Karpas-422 (cell line): ENCODE measurements around the gene NR1D2. TPM values are rescaled to one million over a fixed set of nuclear protein-coding genes. Genes with fewer than 3 reads are reported as not detected.
A peak's percentile ranks its signal among the peaks of the same experiment; 100 is the strongest.
"Not testable (repeated sequence)": the region's sequence is repeated elsewhere in the genome, so short reads cannot be mapped to it uniquely, and the experiment has no call there.

Experiments
- DNase-seq: peaks from one replicate; pipeline ENCODE4 v3.0.0-alpha.2; 2015
- H2AFZ ChIP-seq: fragments of 200-600 bp; sonication (generic); 2 replicates; pipeline ENCODE4 v1.6.1; 2014; ENCODE audit warnings: antibody characterized with exemption, low read length, mixed read lengths
- H3K27ac ChIP-seq: fragments of 200-600 bp; sonication (generic); 2 replicates; pipeline ENCODE4 v1.5.1; 2014; ENCODE audit warnings: mild to moderate bottlenecking, low read length, moderate library complexity
- H3K27me3 ChIP-seq: fragments of 200-600 bp; sonication (generic); 2 replicates; pipeline ENCODE4 v1.6.1; 2014; ENCODE audit warnings: low read length, mixed read lengths
- H3K36me3 ChIP-seq: fragments of 200-600 bp; sonication (generic); 2 replicates; pipeline ENCODE4 v1.6.1; 2014; ENCODE audit warnings: low read length, mixed read lengths; ENCODE audit not compliant: insufficient read depth
- H3K4me1 ChIP-seq: fragments of 200-600 bp; sonication (generic); 2 replicates; pipeline ENCODE4 v1.6.1; 2014; ENCODE audit warnings: mild to moderate bottlenecking, low read length, mixed read lengths
- H3K4me2 ChIP-seq: fragments of 200-600 bp; sonication (generic); 2 replicates; pipeline ENCODE4 v1.6.1; 2014; ENCODE audit warnings: low read length, low read depth, mild to moderate bottlenecking; ENCODE audit not compliant: poor library complexity, severe bottlenecking
- H3K4me3 ChIP-seq: fragments of 200-600 bp; sonication (generic); 2 replicates; pipeline ENCODE4 v1.5.1; 2014; ENCODE audit warnings: mild to moderate bottlenecking, antibody characterized with exemption, low read length, mixed read lengths
- H3K79me2 ChIP-seq: fragments of 200-600 bp; sonication (generic); 2 replicates; pipeline ENCODE4 v1.6.1; 2014; ENCODE audit warnings: mild to moderate bottlenecking, low read length, mixed read lengths
- H3K9ac ChIP-seq: fragments of 200-600 bp; sonication (generic); 2 replicates; pipeline ENCODE4 v1.6.0; 2014; ENCODE audit warnings: low read length
- H3K9me2 ChIP-seq: fragments of 200-600 bp; sonication (generic), shearing (Covaris generic); replicated peaks from 2 replicates; pipeline ENCODE4 v1.6.0; 2014; ENCODE audit warnings: mild to moderate bottlenecking, low read length, moderate library complexity; ENCODE audit not compliant: insufficient read depth
- H3K9me3 ChIP-seq: fragments of 300-700, 200-600 bp; sonication (generic); 2 replicates; pipeline ENCODE4 v1.6.1; 2014; ENCODE audit warnings: low read length, mixed read lengths
- H4K20me1 ChIP-seq: fragments of 200-600 bp; sonication (generic); 2 replicates; pipeline ENCODE4 v1.6.1; 2014; ENCODE audit warnings: mild to moderate bottlenecking, antibody characterized with exemption, low read length, low read depth; ENCODE audit not compliant: insufficient read depth
- total RNA-seq: library from RNA; depleted of rRNA; stranded (reverse); fragments of >200 nt; shearing (Covaris generic); gene quantifications from 2 replicates; pipeline ENCODE4 v1.2.3, GENCODE V29; 2014; ENCODE audit warnings: low replicate concordance

Gene NR1D2
- total RNA-seq, 1 experiment from 2014 or later, result 12.8 TPM

DNA sequence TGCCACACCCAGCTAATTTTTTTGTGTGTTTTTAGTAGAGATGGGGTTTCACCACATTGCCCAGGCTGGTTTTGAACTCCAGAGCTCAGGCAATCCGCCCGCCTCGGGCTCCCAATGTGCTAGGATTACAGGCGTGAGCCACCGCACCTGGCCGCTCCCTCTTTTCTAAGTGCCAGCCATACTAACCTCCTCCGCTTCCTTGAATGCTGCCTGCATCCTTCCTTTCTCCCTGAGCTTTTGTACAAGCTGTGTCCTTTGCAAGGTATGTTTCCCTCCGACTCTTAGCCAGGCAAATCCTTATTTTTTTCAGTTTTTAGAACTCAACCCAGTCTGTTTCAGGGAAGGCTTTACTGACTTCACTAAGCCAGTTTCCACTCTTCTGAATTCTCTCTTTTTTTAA is 60.6 kb downstream of the NR1D2 start:
- no peak overlapping the region for H3K4me3 ChIP-seq
- DNase-seq, result no peak
- no peaks in the 10 kb centered on the region for H3K9me3 ChIP-seq
- no peaks in the 10 kb centered on the region for H3K27me3 ChIP-seq
- no peak overlapping the region for H2AFZ ChIP-seq
- H3K79me2 ChIP-seq, result no peaks in the 10 kb centered on the region
- H3K36me3 ChIP-seq, result no peaks in the 10 kb centered on the region
- no peaks in the 10 kb centered on the region for H3K9me2 ChIP-seq
- H3K27ac ChIP-seq, result no peak overlapping the region
- no peak overlapping the region for H3K4me2 ChIP-seq
- no peak overlapping the region for H3K9ac ChIP-seq
- H3K4me1 ChIP-seq, result no peaks in the 10 kb centered on the region
- H4K20me1 ChIP-seq, result no peaks in the 10 kb centered on the region

DNA sequence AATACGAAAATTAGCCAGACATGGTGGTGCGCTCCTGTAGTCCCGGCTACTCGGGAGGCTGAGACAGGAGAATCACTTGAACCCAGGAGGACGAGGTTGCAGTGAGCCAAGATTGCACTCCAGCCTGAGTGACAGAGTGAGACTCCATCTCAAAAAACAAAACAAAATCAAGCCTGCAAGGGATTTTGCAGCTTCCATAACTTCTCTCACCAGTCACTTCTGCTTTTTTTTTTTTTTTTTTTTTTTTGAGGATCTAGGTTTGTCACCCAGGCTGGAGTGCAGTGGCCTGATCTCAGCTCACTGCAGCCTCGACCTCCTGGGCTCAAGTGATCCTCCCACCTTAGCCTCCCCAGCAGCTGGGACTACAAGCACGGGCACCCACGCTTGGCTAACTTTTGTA is 65.7 kb downstream of the NR1D2 start:
- not testable (repeated sequence) for H3K27ac ChIP-seq, H3K9me3 ChIP-seq, H3K9ac ChIP-seq, H3K79me2 ChIP-seq, H3K4me2 ChIP-seq, H4K20me1 ChIP-seq, H3K36me3 ChIP-seq, H3K27me3 ChIP-seq, H2AFZ ChIP-seq, DNase-seq, H3K4me3 ChIP-seq, H3K9me2 ChIP-seq, H3K4me1 ChIP-seq

DNA sequence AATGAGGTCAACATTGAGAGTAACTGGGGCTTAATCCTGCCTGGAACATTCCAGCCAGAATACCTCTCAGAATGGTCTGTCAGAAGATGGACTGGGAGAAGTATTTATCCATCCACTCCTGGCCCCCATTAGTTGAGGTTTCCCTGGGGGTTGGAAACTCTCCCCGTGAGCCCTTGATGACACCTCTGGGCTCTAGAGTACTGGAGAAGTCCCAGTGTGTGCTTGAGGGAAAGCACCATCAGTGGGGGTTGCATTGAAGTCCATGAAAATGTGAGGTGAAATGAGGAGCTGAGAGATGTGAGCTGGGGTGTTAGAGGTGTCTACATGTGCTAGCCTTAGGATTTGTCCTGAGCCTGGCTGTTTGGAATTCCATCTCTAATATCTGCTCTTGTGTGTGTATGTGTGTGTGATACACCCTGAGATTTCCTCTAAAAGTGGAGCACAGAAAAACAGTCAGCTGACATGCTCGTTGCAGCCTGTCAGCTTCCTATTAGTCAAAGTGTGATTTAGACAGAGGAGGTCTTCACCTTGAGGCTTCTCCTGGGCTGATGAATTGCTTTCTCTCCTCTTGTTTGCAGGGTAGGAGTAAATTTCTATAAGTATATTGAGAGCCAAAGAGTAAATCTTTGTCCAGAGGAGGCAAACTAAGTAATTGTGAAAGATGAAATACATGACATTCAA is 67.6 kb downstream of the NR1D2 start:
- H3K27me3 ChIP-seq, result no peaks in the 10 kb centered on the region
- H2AFZ ChIP-seq, result no peak overlapping the region
- no peaks in the 10 kb centered on the region for H3K9me3 ChIP-seq
- no peak for DNase-seq
- no peak overlapping the region for H3K27ac ChIP-seq
- H3K79me2 ChIP-seq, result no peaks in the 10 kb centered on the region
- no peaks in the 10 kb centered on the region for H3K4me1 ChIP-seq
- no peaks in the 10 kb centered on the region for H4K20me1 ChIP-seq
- no peaks in the 10 kb centered on the region for H3K9me2 ChIP-seq
- no peak overlapping the region for H3K4me2 ChIP-seq
- H3K4me3 ChIP-seq, result no peak overlapping the region
- no peak overlapping the region for H3K9ac ChIP-seq
- H3K36me3 ChIP-seq, result no peaks in the 10 kb centered on the region

DNA sequence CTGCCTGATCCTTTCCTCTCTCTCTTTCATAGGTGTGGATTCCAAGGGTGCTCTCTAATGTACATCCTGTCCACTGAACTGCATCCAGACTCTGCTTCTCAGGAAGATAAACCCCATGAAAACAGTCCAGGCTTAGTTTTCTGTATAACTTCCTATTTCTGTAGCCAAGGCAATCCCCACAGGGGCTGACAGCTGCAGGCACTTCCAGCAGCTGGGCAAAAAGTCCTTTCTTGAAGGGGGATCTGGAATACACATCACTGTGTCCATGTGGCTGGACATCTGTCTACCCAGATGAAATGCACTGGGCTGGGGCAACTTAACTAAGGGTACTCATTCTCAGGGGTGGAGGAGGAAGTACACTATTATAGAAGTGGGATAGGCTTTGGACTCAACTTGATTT is 72.2 kb downstream of the NR1D2 start:
- Histone ChIP-seq H3K9me3 (no peaks in the 10 kb centered on the region), H3K4me2 (no peak overlapping the region), H3K4me3 (no peak overlapping the region), H4K20me1 (no peaks in the 10 kb centered on the region), H3K36me3 (no peaks in the 10 kb centered on the region), H3K27ac (no peak overlapping the region), H3K9ac (no peak overlapping the region), H3K4me1 (no peaks in the 10 kb centered on the region), H3K9me2 (no peaks in the 10 kb centered on the region), H2AFZ (no peak overlapping the region), H3K79me2 (no peaks in the 10 kb centered on the region), H3K27me3 (no peaks in the 10 kb centered on the region)
- no peak for DNase-seq

DNA sequence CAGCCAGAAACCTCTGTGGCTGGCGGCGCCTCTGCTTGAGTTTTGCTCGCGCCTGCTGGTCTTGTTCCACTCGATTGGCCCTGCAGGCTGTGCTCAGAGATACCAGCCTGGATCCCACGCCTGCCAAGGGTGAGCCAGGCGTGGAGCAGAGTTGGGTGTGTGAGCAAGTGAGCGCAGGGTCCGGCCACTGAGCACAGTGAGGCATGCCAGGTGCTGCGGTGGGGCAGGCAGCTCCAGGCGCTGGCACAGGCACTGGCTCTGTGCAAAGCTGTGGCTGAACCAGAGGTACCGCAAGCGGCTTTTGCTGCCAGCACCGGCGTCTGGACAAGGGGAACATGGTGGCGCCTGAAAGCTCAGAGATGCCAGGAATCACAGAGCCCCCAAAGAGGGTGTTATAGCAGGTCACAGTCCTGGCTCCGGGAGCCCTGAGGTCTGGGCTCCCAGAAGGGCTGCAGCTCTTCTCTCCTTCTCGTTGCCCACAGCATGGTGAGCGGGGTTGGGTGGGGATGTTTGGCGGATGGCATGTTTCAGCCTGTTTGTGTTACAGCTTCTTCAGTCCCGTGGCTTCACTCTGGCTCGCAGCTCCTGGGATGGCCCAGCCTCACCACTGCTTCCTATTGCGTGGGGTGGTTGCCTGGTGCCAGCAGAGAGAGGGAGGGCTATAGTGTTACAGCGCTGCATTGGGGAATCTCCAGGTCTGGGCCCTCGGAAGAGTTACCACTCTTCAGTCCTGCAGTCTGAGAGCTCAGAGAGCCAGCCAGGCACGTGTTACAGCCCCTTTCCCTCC is 73.9 kb downstream of the NR1D2 start:
- no peak for DNase-seq
- Histone ChIP-seq H3K9ac (no peak overlapping the region), H3K9me2 (no peaks in the 10 kb centered on the region), H3K79me2 (no peaks in the 10 kb centered on the region), H3K9me3 (no peaks in the 10 kb centered on the region), H3K27me3 (no peaks in the 10 kb centered on the region), H3K27ac (no peak overlapping the region), H4K20me1 (no peaks in the 10 kb centered on the region), H3K4me1 (no peaks in the 10 kb centered on the region), H3K36me3 (no peaks in the 10 kb centered on the region), H2AFZ (no peak overlapping the region), H3K4me3 (no peak overlapping the region), H3K4me2 (no peak overlapping the region)

DNA sequence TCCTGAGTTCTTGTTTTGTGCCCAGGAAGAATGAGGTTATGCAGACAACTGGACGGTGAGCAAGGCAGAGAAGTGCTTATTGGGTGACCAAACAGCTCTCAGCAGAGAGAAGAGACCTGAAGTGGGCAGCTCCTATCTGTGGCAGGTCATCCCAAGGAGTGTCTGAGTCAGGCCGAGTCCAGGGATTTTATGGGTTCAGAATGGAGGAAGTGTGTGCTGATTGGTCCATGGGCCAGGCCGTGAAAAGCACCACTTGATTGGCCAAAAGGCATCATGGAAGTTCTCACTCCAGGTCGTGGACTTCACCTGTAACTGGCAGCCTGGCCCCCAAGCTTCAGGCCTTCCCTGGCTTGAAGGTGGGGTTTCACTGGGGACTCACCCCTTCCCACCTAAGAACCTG is 74.5 kb downstream of the NR1D2 start:
- H3K79me2 ChIP-seq, result no peaks in the 10 kb centered on the region
- H3K4me1 ChIP-seq, result no peaks in the 10 kb centered on the region
- no peak overlapping the region for H3K9ac ChIP-seq
- H2AFZ ChIP-seq, result 0 out of 2 replicates have a peak overlapping the region, but pooled peaks have one; percentile 21
- no peak for DNase-seq
- H3K27me3 ChIP-seq, result no peaks in the 10 kb centered on the region
- H4K20me1 ChIP-seq, result no peaks in the 10 kb centered on the region
- H3K36me3 ChIP-seq, result no peaks in the 10 kb centered on the region
- H3K9me3 ChIP-seq, result no peaks in the 10 kb centered on the region
- no peaks in the 10 kb centered on the region for H3K9me2 ChIP-seq
- no peak overlapping the region for H3K27ac ChIP-seq
- no peak overlapping the region for H3K4me2 ChIP-seq
- H3K4me3 ChIP-seq, result no peak overlapping the region

DNA sequence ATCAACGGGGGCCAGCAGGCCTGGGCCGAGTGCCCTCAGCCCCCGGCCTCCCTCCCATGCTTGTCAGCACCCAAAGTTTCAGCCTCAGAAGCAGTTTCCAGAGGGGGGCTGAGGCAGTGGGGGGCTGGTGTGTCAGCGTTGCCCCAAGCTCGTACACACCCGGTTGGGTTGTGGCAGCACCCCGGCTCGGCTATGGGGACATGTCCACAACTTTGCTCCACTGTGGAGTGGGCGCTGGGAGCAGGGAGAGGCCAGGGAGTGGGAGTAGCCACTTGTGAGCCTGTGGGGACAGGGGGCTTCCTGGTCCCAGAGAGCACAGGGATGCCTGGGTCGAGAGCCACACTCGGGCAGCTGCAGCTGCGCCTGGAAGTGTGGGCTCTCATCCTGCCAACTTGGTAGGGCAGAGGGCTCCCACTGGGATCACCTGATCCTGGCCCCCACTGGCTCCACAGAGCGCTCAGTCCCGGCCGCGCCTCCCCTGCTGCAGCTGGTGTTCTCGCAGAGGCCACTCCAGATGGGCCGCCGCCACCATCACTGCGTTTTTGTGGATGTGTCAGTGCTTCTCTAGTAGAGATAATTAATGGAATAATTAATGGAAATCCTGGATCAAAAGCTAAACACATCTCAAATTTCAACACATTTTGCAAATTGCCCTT is 75.1 kb downstream of the NR1D2 start:
- no peak overlapping the region for H3K27ac ChIP-seq
- H4K20me1 ChIP-seq, result no peaks in the 10 kb centered on the region
- no peaks in the 10 kb centered on the region for H3K9me3 ChIP-seq
- DNase-seq, result no peak
- H3K4me2 ChIP-seq, result no peak overlapping the region
- no peaks in the 10 kb centered on the region for H3K79me2 ChIP-seq
- H3K36me3 ChIP-seq, result no peaks in the 10 kb centered on the region
- H3K4me3 ChIP-seq, result no peak overlapping the region
- no peaks in the 10 kb centered on the region for H3K4me1 ChIP-seq
- H3K9ac ChIP-seq, result no peak overlapping the region
- no peaks in the 10 kb centered on the region for H3K27me3 ChIP-seq
- 0 out of 2 replicates have a peak overlapping the region, but pooled peaks have one; percentile 21 for H2AFZ ChIP-seq
- H3K9me2 ChIP-seq, result no peaks in the 10 kb centered on the region

DNA sequence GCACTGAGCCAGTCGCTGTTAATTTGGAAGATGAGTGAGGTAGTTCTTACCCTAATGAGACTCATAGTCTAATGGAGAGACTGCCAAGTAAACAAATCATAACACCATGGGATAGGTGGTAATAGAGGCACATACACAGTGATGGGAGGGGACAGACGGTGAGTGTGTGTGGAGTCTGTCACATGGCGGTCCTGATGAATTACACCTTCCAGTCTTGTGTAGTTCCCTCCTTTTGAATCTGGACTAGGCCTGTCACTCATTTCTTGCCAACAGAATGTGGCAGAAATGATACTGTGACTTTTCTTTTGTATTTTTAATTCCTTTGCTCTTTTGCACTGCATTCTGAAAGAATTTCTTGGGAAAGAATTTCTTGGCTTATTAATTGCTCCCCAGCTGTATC is 78.1 kb downstream of the NR1D2 start:
- H3K9me2 ChIP-seq, result no peaks in the 10 kb centered on the region
- H3K4me2 ChIP-seq, result no peak overlapping the region
- H3K79me2 ChIP-seq, result no peaks in the 10 kb centered on the region
- H4K20me1 ChIP-seq, result no peaks in the 10 kb centered on the region
- no peak for DNase-seq
- no peak overlapping the region for H3K4me3 ChIP-seq
- H3K27me3 ChIP-seq, result no peaks in the 10 kb centered on the region
- H3K9ac ChIP-seq, result no peak overlapping the region
- H3K9me3 ChIP-seq, result no peaks in the 10 kb centered on the region
- H2AFZ ChIP-seq, result no peak overlapping the region
- H3K36me3 ChIP-seq, result no peaks in the 10 kb centered on the region
- H3K4me1 ChIP-seq, result no peaks in the 10 kb centered on the region
- no peak overlapping the region for H3K27ac ChIP-seq
